HG03354 (cell line): ENCODE results near the gene TRIO.

ENCODE experiments used
- ATAC-seq: cut with Tn5 transposase; IDR thresholded peaks from one replicate; pipeline ENCODE4 v1.9.1; 2021; ENCODE audit warnings: mild to moderate bottlenecking; ENCODE audit not compliant: unreplicated experiment, poor library complexity, severe bottlenecking

Gene TRIO

DNA sequence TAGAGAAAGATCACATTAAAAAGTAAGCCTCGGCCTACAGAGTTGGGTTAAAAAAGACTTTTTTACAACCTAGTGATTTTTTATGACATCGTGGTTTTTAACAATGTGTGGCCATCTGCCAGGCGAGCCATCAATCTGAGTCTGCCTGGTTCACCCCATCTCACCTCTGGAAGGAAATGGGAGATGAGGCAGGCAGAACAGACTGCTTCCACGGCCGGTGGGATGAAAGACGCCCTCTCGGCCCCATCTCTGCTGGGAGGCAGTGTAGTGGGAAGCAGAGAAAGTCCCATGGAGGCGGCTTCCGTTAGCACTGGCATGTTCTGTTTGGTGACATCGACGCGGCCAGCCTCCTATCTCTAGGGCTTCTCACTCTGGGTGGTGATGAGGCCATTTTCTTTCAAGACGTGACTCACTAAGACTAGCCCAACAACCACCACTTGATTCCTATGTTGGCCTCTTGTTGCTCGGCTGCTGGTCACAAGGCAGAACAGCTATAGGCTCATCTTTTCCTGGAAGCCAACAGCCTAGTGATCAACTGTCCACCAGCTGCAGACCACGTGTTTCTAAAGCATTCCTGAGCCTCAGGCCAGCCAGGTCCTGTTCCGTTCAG lies 306.0 kb downstream of the TRIO start:
- ATAC-seq: no peak

- no peak for ATAC-seq
Observed at GRCh38 chr5:14450018-14450524, 306.9 kb downstream of the TRIO start.

DNA sequence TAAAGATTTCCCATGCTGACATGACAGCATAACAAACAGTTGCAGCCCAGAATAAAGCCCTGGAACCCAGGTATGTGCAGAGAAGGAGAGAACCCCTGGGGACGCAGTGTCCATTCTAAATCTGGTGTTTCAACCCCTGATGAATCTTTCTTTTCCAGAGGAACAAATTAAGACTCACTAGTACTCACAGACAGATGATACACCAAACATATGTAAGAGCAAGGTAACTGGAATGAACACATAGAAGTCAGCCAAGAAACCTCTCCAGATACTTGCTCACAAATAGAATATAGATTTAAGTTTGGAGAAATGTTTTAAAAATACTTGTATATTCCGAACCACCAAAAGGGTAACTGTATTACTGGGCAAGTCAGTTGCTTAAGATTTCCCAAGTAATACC lies 307.6 kb downstream of the TRIO start:
- no peak for ATAC-seq

DNA sequence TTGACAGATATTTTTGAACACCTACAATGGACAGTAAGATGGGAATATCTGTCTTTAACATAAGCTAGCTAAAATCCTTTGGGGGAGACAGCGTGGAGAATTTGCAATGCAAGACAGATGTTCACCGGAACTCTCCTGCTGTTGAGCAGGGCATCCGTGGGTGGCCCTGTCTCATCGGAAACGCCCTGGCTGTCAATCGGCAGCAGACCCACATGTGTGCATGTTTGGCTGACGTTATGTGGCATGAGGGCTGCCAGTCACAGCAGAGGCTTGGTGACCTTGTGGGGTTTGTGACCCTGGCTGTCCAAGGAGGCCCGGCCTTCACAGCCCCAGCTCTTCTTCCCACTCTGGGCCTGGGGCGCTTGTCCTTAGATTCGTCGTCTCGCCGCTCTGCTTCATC lies 308.7 kb downstream of the TRIO start:
- no peak for ATAC-seq

DNA sequence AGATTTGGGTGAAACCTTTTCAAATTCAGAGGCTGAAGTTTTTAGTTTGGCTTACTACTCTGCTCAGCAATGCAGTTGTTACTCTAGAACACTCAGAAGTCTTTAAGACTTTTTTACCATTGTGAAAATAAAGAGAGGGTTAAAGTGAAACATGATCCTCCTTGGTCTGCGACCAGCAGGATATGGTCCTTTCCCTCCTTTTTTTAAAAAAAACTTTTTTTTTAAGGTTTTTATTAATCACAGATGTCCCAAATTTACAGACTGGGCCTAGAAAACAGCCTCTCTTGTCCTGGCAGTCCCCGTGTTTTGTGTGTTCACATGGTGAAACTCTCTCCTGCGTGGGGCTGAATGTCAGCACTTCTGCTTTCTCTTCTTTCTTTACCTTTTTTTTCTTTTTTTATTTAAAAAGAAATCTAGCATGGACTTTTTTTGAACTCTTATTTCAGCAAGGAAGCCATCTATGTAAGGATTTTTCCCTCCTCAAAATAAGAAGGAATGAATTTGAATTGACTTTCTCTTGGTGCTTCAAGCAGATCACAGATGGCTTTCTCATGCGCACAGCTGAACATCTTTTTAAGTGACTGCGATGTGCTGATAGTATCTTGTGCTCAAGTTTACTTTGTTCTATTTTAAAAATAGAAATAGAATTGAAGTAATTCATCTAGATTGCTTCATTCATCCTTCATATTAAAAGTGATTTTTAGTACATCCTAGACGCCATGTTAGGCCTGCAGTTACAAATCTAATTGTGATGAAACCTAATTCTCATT lies 309.7 kb downstream of the TRIO start:
- no peak for ATAC-seq

GRCh38 chr5:14453481-14453880 lies 310.3 kb downstream of the TRIO start:
- ATAC-seq: no peak

- no peak for ATAC-seq
Observed at GRCh38 chr5:14455814-14456321, 312.7 kb downstream of the TRIO start.

DNA sequence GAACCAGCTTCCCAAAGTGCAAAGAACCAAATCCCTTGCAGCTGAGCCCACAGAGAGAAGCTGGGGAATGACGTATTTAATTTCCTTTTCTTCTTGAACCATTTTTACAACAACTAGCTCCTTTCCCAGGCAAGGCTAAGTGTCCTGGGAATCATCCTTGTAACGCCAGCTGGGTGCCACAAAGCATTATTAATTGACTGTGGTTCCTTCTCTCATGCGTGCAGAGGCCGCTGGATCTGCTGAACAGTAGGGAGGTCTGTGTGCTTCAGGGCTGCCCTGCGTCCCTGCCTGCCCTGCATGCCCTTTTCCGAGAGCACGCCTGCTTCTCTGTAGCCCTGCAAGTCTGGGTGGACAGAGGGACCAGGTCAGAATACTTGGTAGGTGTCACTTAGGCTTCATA lies 314.3 kb downstream of the TRIO start:
- no peak for ATAC-seq

DNA sequence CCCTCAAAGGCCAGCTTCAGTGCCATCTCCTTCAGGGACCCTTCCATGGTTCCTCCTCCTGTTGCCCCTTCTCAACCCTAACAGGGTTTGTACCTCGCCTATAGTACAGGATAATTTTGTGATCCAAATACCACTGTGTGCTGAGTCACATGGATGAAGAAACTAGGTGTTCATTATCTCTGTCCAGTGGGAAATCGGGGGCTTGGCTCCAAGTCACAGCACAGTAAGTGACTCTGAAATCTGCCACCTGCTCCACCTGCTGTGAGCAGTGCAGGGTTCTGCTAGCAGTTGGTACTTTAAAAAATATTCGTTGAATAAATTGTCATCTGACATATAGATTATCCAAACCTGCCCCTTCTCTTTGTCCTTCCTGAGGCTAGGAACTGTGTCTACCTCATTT lies 315.3 kb downstream of the TRIO start:
- no peak for ATAC-seq

DNA sequence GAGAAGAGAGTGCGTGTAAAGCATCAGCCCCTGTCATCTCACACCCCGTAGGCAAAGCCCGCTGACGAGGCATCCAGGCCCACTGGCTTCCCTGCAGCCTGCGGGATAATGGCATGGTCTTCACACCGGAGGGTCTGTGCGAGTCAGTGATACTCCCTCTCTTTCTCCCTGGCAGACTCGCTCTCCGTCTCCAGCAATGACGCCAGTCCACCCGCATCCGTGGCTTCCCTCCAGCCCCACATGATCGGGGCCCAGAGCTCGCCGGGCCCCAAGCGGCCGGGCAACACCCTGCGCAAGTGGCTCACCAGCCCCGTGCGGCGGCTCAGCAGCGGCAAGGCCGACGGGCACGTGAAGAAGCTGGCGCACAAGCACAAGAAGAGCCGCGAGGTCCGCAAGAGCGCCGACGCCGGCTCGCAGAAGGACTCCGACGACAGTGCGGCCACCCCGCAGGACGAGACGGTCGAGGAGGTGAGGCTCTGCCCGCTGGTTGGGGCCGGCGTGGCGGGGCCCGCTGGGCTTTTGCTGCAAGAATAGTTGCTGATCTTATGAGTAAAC lies 317.8 kb downstream of the TRIO start:
- ATAC-seq: no peak

DNA sequence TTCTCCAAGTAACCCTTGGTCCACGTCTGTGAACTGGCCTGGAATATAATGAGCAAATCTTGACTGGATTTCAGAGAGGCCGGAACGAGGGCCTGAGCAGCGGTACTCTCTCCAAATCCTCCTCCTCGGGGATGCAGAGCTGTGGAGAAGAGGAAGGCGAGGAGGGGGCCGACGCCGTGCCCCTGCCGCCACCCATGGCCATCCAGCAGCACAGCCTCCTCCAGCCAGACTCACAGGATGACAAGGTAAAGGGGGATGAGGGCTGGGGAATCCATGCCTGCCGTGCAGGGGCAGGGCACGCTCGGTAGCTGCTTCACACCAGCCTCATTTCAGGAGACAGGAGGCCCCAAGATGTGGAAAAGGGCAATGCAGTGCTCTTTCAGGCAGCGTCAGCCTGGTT lies 319.5 kb downstream of the TRIO start:
- no peak for ATAC-seq

- ATAC-seq: no peak
Observed at GRCh38 chr5:14463629-14464028, 320.5 kb downstream of the TRIO start.

GRCh38 chr5:14464096-14464495 lies 321.0 kb downstream of the TRIO start:
- no peak for ATAC-seq

DNA sequence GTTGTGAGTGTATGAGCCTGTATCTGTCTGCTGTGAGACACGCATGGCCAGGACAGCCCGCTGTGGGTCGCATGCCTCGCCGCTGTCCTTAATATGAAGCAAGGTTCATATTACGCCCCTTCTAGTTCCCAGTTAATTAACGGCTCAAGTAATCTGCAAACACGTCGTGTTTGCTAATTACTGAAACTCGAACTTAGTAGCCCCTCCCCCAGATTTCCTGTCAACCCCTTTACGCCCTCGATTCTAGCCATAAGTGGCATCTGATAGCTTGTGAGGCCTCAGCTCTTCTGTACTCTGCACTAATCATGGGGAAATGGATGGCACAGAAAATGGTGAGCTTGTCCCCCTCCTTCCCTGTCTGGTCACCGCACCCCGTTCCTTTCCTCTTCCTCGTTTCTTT lies 321.5 kb downstream of the TRIO start:
- ATAC-seq: no peak

DNA sequence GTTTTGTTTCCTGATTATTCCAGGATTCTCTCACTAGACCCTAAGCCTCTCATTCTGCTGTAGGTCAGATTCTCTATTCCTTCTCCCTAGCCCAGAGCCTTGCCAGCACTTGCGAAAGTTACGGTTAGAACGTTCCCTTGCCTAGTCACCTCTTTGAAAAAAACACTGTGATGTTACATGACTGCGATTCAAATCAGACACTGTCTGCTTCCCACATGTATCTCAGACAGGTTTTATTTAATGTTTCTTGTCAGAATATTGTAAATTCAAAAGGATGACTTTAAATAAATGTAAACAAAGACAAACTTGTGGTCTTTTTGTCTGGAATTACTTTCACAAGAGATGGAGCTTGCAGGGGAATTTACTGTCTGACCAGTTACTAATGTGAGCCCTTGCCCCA lies 322.0 kb downstream of the TRIO start:
- no peak for ATAC-seq

DNA sequence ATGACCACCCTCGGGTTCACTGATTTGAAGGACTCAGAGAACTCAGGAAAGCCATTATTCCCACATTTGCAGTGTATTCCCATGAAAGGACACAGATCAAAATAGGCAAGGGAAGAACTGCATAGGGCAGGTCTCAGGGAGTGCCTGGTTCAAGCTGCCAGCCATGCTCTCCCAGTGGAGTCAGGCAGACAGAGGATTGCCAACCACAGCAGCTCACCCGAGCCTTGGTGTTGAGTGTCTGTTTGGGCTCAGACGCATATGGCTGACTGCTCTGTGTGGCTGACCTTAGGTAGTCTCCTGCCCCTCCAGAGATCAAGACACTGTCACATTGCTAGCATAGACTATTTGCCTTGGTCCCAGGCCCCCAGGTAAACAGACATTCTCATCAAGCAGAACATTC lies 322.6 kb downstream of the TRIO start:
- no peak for ATAC-seq

GRCh38 chr5:14467251-14467650 lies 324.1 kb downstream of the TRIO start:
- no peak for ATAC-seq

DNA sequence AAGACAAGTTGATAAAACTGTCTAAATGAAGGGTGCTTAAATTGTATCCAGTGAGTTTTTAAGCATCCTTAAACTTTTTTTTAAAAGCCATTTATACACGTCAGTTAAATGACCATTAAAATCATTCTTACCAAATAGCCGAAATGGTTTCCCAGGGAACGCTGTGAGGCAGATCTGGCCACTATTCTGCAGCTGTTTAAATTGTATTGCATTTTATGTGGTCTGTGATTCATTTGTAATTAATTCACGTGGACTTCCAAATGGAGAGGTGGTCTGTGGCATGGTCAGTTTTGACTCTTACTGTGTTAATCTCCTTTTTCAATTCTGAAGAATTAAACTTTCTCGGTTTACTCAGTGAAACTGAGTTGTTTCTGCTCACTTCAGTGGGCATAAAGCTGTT lies 324.7 kb downstream of the TRIO start:
- no peak for ATAC-seq

GRCh38 chr5:14469551-14470377 lies 326.6 kb downstream of the TRIO start:
- ATAC-seq: no peak

DNA sequence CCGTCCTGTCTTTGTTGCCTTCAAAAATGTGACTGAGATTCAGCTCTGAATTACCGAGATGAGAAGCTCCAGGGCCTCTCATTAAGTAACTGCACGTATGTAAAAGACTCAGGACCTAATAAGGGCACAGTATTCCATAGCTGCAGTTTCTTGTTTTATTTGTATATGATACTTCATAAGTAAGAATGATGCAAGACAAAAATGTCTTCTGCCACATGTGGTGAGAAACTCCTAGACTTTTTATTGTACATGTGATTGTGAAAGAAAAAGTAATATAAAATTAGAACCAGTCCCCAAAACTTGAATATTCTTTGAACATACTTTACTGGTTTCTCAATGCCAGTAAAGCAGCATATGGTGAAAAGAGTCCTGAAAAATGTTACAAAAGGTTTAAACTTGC lies 328.4 kb downstream of the TRIO start:
- ATAC-seq: no peak
